Transverse colon (tissue), 3 donors: ENCODE results near the gene NPFF.

Experiments used
- CTCF ChIP-seq, 5 experiments: fragments of 200-600 bp in 3 of 5; fragments of 450-650 bp in 2 of 5; sonication (generic) in 3 of 5; IDR thresholded peaks; 1 replicate in 2 of 5; 2 replicates in 3 of 5; pipeline ENCODE4 v1.5.1; 2016 to 2017; ENCODE audit warnings: antibody characterized with exemption in 5 of 5, inconsistent platforms in 3 of 5, mild to moderate bottlenecking in 2 of 5, moderate library complexity in 1 of 5
- EP300 ChIP-seq: sonication (generic); formaldehyde crosslinking; IDR thresholded peaks from one replicate; pipeline ENCODE4 v1.6.1; 2017; ENCODE audit warnings: antibody characterized with exemption, low read depth
- POLR2A ChIP-seq: fragments of 450-650 bp; IDR thresholded peaks from one replicate; pipeline ENCODE4 v1.6.1; 2016; ENCODE audit warnings: antibody characterized with exemption, mild to moderate bottlenecking, moderate library complexity

DNA sequence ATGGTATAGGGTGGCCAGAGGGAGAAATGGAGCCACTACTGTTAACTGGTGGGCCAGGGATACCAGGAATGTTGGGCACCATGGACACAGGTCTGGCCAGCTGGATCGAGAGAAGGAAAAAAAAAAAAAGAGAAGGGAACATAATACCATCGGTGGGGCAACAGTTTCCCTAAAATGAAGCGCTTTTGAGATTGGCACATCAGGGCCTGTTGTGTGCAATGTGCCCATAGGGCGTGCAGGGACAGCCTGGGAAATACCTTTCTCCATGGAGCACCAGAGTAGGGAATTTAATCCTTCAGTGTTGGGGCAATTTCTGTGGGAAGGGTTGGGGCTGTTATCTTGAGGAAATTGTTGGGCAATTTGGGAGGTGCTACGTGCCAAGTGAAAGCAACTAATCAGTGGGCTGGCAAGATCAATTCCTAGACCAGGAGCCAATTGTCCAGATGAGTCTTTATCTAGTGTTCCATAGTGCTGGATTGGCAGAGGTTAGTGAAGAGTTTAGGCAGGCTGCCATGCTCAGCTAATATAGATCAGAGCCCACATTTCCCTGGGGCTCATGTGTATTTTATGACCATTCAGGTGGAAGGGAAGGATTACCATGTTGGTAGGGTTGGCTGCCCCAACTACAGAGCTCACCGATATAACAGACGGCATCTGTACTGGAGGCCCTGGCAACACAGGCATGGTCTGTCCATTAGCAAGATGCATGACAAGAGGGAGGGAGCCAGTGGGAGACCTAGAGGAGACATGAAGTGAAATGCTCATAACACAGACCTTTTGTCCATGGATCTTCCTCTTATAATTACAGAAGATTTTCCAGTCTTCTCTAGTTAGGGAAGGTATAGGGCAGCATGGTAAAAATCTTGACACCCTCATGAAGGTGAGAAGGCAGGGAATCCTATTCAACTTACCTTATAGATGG, 25.5 kb upstream of the NPFF start:
- no peak for TF ChIP-seq CTCF (IDR thresholded peaks at IDR 0.05)
- no peak for TF ChIP-seq EP300
- no peak for TF ChIP-seq POLR2A
